SU-DHL-6 (cell line): ENCODE data around the gene CINP.

Experiments
- H2AFZ ChIP-seq: fragments of 200-600 bp; sonication (generic); 2 replicates; pipeline ENCODE4 v1.6.1; 2014; ENCODE audit warnings: low read depth, mild to moderate bottlenecking, moderate library complexity, mixed read lengths, antibody characterized with exemption, low read length; ENCODE audit not compliant: severe bottlenecking
- H3F3A ChIP-seq: fragments of 200-600 bp; shearing (Covaris generic); 2 replicates; pipeline ENCODE4 v1.6.0; 2016; ENCODE audit warnings: antibody characterized with exemption, mild to moderate bottlenecking; ENCODE audit not compliant: insufficient read depth
- H3K27ac ChIP-seq: fragments of 200-600 bp; sonication (generic); 2 replicates; pipeline ENCODE4 v1.5.1; 2016; ENCODE audit warnings: low read depth, mild to moderate bottlenecking, low read length, moderate library complexity, mixed read lengths
- H3K27me3 ChIP-seq: fragments of 200-600 bp; sonication (generic), shearing (Covaris generic); 2 replicates; pipeline ENCODE4 v1.6.0; 2014; ENCODE audit warnings: mild to moderate bottlenecking, low read length
- H3K36me3 ChIP-seq: fragments of 200-600 bp; sonication (generic); 2 replicates; pipeline ENCODE4 v1.6.1; 2014; ENCODE audit warnings: mild to moderate bottlenecking, low read length, mixed read lengths
- H3K4me2 ChIP-seq: fragments of 300-600, 200-600 bp; shearing (Covaris generic), sonication (generic); 2 replicates; pipeline ENCODE4 v1.6.0; 2014; ENCODE audit warnings: low read length, low read depth, mild to moderate bottlenecking; ENCODE audit not compliant: poor library complexity, severe bottlenecking
- H3K4me3 ChIP-seq: fragments of 200-600 bp; sonication (generic); 2 replicates; pipeline ENCODE4 v1.5.1; 2014; ENCODE audit warnings: antibody characterized with exemption, low read length, mild to moderate bottlenecking, mixed read lengths; ENCODE audit not compliant: insufficient read depth, poor library complexity, severe bottlenecking
- H3K79me2 ChIP-seq: fragments of 200-600 bp; sonication (generic); 2 replicates; pipeline ENCODE4 v1.6.1; 2014; ENCODE audit warnings: mild to moderate bottlenecking, low read length, moderate library complexity; ENCODE audit not compliant: insufficient read depth
- H3K9ac ChIP-seq: fragments of 200-600 bp; sonication (generic); 2 replicates; pipeline ENCODE4 v1.7.0; 2014; ENCODE audit warnings: mild to moderate bottlenecking, low read length
- H3K9me2 ChIP-seq: fragments of 200-600 bp; sonication (generic); replicated peaks from 2 replicates; pipeline ENCODE4 v1.6.1; 2014; ENCODE audit warnings: low read length; ENCODE audit not compliant: insufficient read depth
- H3K9me3 ChIP-seq: fragments of 200-600 bp; sonication (generic); 2 replicates; pipeline ENCODE4 v1.6.1; 2014; ENCODE audit warnings: low read length, mixed read lengths; ENCODE audit not compliant: insufficient read depth
- H4K20me1 ChIP-seq: fragments of 200-600 bp; sonication (generic); 2 replicates; pipeline ENCODE4 v1.6.1; 2014; ENCODE audit warnings: low read depth, mild to moderate bottlenecking, antibody characterized with exemption, low read length, moderate library complexity, mixed read lengths
- CTCF ChIP-seq: fragments of 200-600 bp; sonication (generic); IDR thresholded peaks from one replicate; pipeline ENCODE4 v1.5.1; 2017; ENCODE audit warnings: antibody characterized with exemption, mild to moderate bottlenecking, low read length, moderate library complexity; ENCODE audit not compliant: insufficient read depth, poor library complexity, severe bottlenecking
- EZH2phosphoT487 ChIP-seq: fragments of 200-600 bp; sonication (generic), shearing (Covaris generic); conservative IDR thresholded peaks from 2 replicates; pipeline ENCODE4 v1.6.1; 2018; ENCODE audit warnings: mild to moderate bottlenecking, antibody characterized with exemption, low read length, moderate library complexity, mixed read lengths

The CINP gene

GRCh38 chr14:102378830-102379229 is 16.1 kb upstream of the CINP start:
- Histone ChIP-seq H3K9ac (no peak overlapping the region), H3K27ac (no peak overlapping the region), H3K36me3 (no peaks in the 10 kb centered on the region), H3K79me2 (no peaks in the 10 kb centered on the region), H4K20me1 (no peaks in the 10 kb centered on the region), H3K4me2 (no peak overlapping the region), H2AFZ (no peak overlapping the region), H3K9me3 (no peaks in the 10 kb centered on the region), H3K4me3 (no peak overlapping the region), H3K27me3 (no peaks in the 10 kb centered on the region), H3K9me2 (no peaks in the 10 kb centered on the region), H3F3A (no peaks in the 10 kb centered on the region)
- TF ChIP-seq CTCF (no peak), EZH2phosphoT487 (no peak)

GRCh38 chr14:102377696-102378095 is 15.0 kb upstream of the CINP start:
- no peaks in the 10 kb centered on the region for H3K9me3 ChIP-seq
- H3K9ac ChIP-seq = no peak overlapping the region
- no peak overlapping the region for H3K4me2 ChIP-seq
- TF ChIP-seq CTCF = no peak
- TF ChIP-seq EZH2phosphoT487 = no peak
- no peaks in the 10 kb centered on the region for H3K36me3 ChIP-seq
- no peaks in the 10 kb centered on the region for H3K27me3 ChIP-seq
- H3F3A ChIP-seq = no peaks in the 10 kb centered on the region
- H3K9me2 ChIP-seq = no peaks in the 10 kb centered on the region
- no peak overlapping the region for H2AFZ ChIP-seq
- H3K79me2 ChIP-seq = no peaks in the 10 kb centered on the region
- no peaks in the 10 kb centered on the region for H4K20me1 ChIP-seq
- H3K27ac ChIP-seq = no peak overlapping the region
- H3K4me3 ChIP-seq = no peak overlapping the region

GRCh38 chr14:102375119-102375518 is 12.4 kb upstream of the CINP start:
- Histone ChIP-seq H3K4me3 (no peak overlapping the region), H3K27ac (no peak overlapping the region), H4K20me1 (no peaks in the 10 kb centered on the region), H3K79me2 (no peaks in the 10 kb centered on the region), H3K27me3 (no peaks in the 10 kb centered on the region), H3F3A (no peaks in the 10 kb centered on the region), H3K4me2 (no peak overlapping the region), H2AFZ (no peak overlapping the region), H3K9me3 (no peaks in the 10 kb centered on the region), H3K9me2 (no peaks in the 10 kb centered on the region), H3K9ac (no peak overlapping the region), H3K36me3 (no peaks in the 10 kb centered on the region)
- TF ChIP-seq EZH2phosphoT487 (no peak), CTCF (no peak)
